ENCODE results near the gene CCDC63. TPM values are rescaled to one million over a fixed set of nuclear protein-coding genes. Genes with fewer than 3 reads are reported as not detected.

Gene CCDC63
- total and polyA plus RNA-seq, 8 donors = not detected

DNA sequence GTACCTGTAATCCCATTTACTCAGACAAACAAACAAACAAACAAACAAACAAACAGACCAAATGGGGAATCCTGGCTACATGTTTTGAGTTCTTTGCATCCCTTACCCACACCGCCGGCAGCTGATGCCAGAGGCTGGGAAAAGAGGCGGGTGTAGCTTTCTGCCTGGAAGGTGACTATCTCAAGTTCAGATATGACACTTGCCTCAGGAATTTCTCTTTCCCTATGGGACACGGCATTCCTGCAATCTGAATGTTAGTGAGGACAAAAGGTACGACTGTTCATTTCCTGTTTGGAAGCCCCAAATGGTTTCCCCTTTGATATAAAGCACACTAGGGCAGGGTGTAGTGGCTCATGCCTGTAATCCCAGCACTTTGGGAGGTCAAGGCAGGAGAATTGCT is 70.7 kb downstream of the CCDC63 start:
- TF ChIP-seq CTCF (IDR thresholded peaks at IDR 0.05) = no peak
- H3K27ac ChIP-seq = no peak overlapping the region
- H3K9me3 ChIP-seq = no peaks in the 10 kb centered on the region
- intact Hi-C loops (cut with DNase I) = no loop called here
- peaks cover 0 to 32% of the 10 kb centered on the region in 2 donors for H3K27me3 ChIP-seq
- no peak for DNase-seq
- H3K36me3 ChIP-seq = no peaks in the 10 kb centered on the region
- H3K4me3 ChIP-seq = no peak overlapping the region
- no peaks in the 10 kb centered on the region for H3K4me1 ChIP-seq
- ATAC-seq = peak; percentile 26

DNA sequence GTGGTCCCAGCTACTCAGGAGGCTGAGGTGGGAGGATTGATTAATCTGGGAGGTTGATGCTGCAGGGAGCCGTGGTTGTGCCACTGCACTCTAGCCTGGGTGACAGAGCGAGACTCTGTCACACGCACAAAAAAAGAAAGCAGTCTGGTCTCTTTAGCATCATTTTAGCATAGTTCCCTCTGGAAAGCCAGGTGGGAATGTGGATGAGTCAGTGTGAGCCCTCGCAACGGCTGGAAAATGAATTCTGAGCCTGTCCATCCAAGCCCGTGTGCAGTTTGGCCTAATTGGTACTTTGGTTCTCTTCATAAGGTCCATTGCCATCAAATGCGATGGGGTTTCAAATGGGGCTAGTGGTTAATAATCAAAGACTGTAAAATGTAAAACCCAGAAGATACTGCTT is 71.2 kb downstream of the CCDC63 start:
- no peak overlapping the region for H3K27ac ChIP-seq
- no peaks in the 10 kb centered on the region for H3K36me3 ChIP-seq
- H3K4me1 ChIP-seq = no peaks in the 10 kb centered on the region
- H3K4me3 ChIP-seq = no peak overlapping the region
- intact Hi-C loops (cut with DNase I) = no loop called here
- ATAC-seq (no peak), DNase-seq (no peak)
- TF ChIP-seq CTCF (IDR thresholded peaks at IDR 0.05) = no peak
- H3K9me3 ChIP-seq = no peaks in the 10 kb centered on the region
- H3K27me3 ChIP-seq = peaks cover 0 to 36% of the 10 kb centered on the region in 2 donors

- no peaks in the 10 kb centered on the region for H3K36me3 ChIP-seq
- H3K9me3 ChIP-seq = no peaks in the 10 kb centered on the region
- H3K4me1 ChIP-seq = no peaks in the 10 kb centered on the region
- no peak for TF ChIP-seq CTCF (IDR thresholded peaks at IDR 0.05)
- H3K27me3 ChIP-seq = peaks cover 0 to 54% of the 10 kb centered on the region in 2 donors
- DNase-seq = no peak
- H3K27ac ChIP-seq = no peak overlapping the region
- intact Hi-C loops (cut with DNase I) = no loop called here
- ATAC-seq = no peak
- H3K4me3 ChIP-seq = no peak overlapping the region
These were observed 72.9 kb downstream of the CCDC63 start for GRCh38 chr12:110919720-110920119.

- Histone ChIP-seq H3K4me1 (no peaks in the 10 kb centered on the region), H3K9me3 (no peaks in the 10 kb centered on the region), H3K36me3 (no peaks in the 10 kb centered on the region), H3K27ac (no peak within 1 kb of the TSS), H3K27me3 (peaks cover 0 to 58% of the 10 kb centered on the region in 2 donors), H3K4me3 (no peak within 1 kb of the TSS)
- TF ChIP-seq CTCF (IDR thresholded peaks at IDR 0.05) = no peak
- intact Hi-C loops (cut with DNase I) = no loop called here
- ATAC-seq = no peak
- no peak for DNase-seq
These were observed 73.6 kb downstream of the CCDC63 start, which contains the start of gene MYL2 for GRCh38 chr12:110920324-110920910. TSS of gene MYL2 (minus strand) at chr12:110920579. CDS start at chr12:110920529, 50 bp downstream.

GRCh38 chr12:110921262-110921661 is 74.5 kb downstream of the CCDC63 start:
- Histone ChIP-seq H3K27ac (no peak overlapping the region), H3K27me3 (peaks cover 0 to 65% of the 10 kb centered on the region in 2 donors), H3K4me3 (no peak overlapping the region), H3K9me3 (no peaks in the 10 kb centered on the region), H3K4me1 (no peaks in the 10 kb centered on the region), H3K36me3 (no peaks in the 10 kb centered on the region)
- DNase-seq = no peak
- intact Hi-C loops (cut with DNase I) = no loop called here
- TF ChIP-seq CTCF (IDR thresholded peaks at IDR 0.05) = no peak
- no peak for ATAC-seq

Measured in left lung (tissue), 10 donors.